Thyroid gland (tissue), 4 donors: ENCODE measurements around the gene CRNKL1.

Source experiments
- POLR2A ChIP-seq, 2 donors: fragments of 450-650 bp; IDR thresholded peaks; one replicate each; pipeline ENCODE4 v1.6.1; 2017; ENCODE audit warnings: antibody characterized with exemption in 2 of 2, mild to moderate bottlenecking in 2 of 2, moderate library complexity in 1 of 2
- TF ChIP-seq, protein P1 (sequence below), 6 experiments: fragments of 200-600 bp in 3 of 6; fragments of 450-650 bp in 3 of 6; sonication (generic) in 3 of 6; IDR thresholded peaks; one replicate each; pipeline ENCODE4 v1.5.1; 2016 to 2019; ENCODE audit warnings: antibody characterized with exemption in 6 of 6, mild to moderate bottlenecking in 2 of 6, inconsistent platforms in 1 of 6, moderate library complexity in 1 of 6

- TF ChIP-seq, protein P1, sequence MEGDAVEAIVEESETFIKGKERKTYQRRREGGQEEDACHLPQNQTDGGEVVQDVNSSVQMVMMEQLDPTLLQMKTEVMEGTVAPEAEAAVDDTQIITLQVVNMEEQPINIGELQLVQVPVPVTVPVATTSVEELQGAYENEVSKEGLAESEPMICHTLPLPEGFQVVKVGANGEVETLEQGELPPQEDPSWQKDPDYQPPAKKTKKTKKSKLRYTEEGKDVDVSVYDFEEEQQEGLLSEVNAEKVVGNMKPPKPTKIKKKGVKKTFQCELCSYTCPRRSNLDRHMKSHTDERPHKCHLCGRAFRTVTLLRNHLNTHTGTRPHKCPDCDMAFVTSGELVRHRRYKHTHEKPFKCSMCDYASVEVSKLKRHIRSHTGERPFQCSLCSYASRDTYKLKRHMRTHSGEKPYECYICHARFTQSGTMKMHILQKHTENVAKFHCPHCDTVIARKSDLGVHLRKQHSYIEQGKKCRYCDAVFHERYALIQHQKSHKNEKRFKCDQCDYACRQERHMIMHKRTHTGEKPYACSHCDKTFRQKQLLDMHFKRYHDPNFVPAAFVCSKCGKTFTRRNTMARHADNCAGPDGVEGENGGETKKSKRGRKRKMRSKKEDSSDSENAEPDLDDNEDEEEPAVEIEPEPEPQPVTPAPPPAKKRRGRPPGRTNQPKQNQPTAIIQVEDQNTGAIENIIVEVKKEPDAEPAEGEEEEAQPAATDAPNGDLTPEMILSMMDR (IDR thresholded peaks at IDR 0.05): no peak
- TF ChIP-seq POLR2A (IDR thresholded peaks at IDR 0.05): no peak
These were observed 20.5 kb downstream of the CRNKL1 start for GRCh38 chr20:20031790-20032189.
